22Rv1 (cell line): ENCODE results near the gene KSR2.
A peak's percentile ranks its signal among the peaks of the same experiment; 100 is the strongest.

Experiments used
- H3K27ac ChIP-seq: fragments of 450-650 bp; 2 replicates; pipeline ENCODE4 v1.5.1; 2017
- ZFX ChIP-seq: fragments of 450-650 bp; IDR thresholded peaks from 2 replicates; pipeline ENCODE4 v1.6.1; 2017; ENCODE audit warnings: antibody characterized with exemption, borderline replicate concordance
- TF ChIP-seq, protein P1 (sequence below): fragments of 450-650 bp; IDR thresholded peaks from 2 replicates; pipeline ENCODE4 v1.5.1; 2017; ENCODE audit warnings: mild to moderate bottlenecking

Gene KSR2

DNA sequence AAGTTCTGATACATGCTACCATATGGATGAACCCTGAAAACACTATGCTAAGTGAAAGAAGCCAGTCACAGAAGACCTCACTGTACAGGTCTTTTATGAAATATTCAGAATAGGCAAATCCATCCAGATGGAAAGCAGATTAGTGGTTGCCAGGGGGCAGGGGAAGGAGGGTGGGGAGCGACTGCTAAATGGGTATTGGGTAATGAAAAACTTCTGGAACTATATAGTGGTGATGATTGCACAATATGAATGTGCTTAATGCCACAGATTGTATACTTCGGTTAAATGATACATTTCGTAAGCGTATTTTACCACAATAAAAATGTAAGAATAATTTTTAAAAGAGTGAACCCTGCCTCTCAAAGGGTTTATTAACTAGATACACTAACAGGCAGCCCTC is 11.8 kb upstream of the KSR2 start:
- no peak overlapping the region for H3K27ac ChIP-seq
- TF ChIP-seq, protein P1, sequence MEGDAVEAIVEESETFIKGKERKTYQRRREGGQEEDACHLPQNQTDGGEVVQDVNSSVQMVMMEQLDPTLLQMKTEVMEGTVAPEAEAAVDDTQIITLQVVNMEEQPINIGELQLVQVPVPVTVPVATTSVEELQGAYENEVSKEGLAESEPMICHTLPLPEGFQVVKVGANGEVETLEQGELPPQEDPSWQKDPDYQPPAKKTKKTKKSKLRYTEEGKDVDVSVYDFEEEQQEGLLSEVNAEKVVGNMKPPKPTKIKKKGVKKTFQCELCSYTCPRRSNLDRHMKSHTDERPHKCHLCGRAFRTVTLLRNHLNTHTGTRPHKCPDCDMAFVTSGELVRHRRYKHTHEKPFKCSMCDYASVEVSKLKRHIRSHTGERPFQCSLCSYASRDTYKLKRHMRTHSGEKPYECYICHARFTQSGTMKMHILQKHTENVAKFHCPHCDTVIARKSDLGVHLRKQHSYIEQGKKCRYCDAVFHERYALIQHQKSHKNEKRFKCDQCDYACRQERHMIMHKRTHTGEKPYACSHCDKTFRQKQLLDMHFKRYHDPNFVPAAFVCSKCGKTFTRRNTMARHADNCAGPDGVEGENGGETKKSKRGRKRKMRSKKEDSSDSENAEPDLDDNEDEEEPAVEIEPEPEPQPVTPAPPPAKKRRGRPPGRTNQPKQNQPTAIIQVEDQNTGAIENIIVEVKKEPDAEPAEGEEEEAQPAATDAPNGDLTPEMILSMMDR, result no peak
- no peak for TF ChIP-seq ZFX

DNA sequence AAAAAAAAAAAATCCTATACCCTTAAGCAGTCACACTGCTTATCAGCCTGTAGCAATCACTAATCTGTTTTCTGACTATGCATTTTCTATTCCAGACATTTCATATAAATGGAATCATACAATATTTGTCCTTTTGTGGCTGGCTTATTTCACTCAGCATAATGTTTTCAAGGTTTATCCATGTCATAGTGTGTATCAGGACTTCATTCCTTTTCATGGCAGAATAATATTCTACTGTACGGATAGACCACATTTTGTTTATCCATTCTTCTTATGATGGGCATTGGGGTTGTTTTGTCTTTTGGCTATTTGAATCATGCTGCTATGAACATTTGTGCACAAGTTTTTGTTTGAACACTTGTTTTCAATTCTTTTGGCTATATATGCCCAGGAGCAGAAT is 8.6 kb upstream of the KSR2 start:
- no peak overlapping the region for H3K27ac ChIP-seq
- TF ChIP-seq, protein P1, result no peak
- no peak for TF ChIP-seq ZFX

DNA sequence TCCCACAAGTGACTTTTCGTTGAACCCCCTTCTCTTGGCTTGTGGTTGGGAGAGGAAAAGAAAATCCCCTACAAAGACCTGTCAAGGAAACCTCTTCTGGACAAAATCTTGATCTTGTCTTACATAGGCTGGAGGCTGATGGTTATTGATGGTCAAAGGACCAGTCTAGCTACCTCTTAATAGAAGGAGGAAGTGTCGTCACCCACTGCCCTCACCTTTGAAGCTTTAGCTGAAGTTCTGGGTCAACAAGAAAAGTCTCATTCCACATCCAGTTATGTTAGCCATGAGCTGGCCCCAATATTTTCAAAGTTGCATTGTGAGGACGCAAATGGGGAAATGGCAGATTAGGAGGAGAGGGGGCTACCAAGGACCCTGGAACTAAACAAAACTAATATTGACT is 6.2 kb upstream of the KSR2 start:
- TF ChIP-seq, protein P1, result no peak
- no peak for TF ChIP-seq ZFX
- H3K27ac ChIP-seq, result no peak overlapping the region

DNA sequence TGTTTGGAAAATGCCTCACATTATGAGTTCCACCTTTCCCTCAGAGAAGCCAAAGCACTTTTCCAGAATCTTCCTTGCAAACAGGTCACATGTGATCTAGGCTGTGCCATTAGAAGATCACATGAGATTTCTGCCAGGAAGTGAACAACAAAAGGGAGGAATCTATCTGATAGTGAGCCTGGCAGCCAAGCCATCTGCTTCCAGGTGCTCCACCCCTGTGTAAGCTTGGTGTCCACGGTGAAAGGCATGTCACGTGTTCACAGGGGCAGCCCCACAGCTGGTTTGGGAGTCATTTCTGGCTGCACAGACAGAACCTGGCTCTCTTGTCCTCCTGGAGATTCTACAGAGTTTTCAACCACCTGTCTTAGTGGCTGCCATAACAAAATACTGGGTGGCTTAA is 3.5 kb upstream of the KSR2 start:
- TF ChIP-seq, protein P1, result no peak
- no peak for TF ChIP-seq ZFX

DNA sequence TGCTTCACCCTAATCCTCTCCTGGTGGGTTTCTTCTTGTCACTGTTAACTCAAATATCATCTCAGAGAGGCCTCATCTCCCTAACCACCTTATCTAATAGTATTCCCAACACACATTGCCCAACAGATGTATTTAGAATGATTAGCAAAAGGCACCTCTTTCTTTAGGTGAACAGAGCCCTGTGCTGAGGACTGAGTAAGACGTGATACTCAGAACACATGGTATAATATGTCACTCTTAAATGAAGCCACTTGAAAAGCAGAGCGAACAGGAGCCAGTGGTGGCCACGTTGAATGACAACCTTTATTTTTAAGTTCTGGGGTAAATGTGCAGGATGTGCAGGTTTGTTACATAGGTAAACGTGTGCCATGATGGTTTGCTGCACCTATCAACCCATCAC is 1.5 kb upstream of the KSR2 start:
- peak overlapping the region; percentile 89; the same call in 1 of the 2 replicates for H3K27ac ChIP-seq
- TF ChIP-seq, protein P1, result no peak
- TF ChIP-seq ZFX, result no peak

More for the DNA sequence above, 3.5 kb upstream of the KSR2 start:
- no peak overlapping the region for H3K27ac ChIP-seq

DNA sequence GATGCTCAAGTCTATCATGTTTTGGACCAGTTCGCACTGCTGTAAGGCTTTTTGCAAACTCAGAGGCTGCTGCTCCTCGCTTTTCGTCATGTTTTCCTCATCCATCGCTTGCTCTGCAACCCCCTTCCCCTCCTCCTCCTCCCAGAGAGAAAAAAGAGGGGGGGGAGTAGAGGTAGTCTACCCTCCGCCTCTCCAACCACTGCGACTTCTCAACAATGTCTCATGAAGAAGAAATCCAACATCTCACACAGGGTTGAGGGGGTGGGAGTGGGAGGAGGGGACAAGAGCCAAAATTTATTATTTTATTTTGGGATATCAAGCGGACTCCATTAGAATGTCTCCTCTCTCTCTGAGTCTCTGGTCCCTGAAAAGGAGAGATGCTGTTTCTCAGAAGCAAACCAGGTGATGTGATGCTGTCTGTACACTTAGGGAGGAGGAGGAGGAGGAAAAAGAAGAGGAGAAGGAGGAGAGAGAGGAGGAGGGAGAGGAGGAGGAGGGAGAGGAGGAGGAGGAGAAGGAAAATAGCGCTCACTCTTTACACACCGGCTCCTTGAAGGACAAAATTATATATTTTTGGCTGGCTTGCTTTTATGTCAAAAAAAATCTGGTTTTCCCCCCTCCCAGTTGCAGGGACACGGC is 520 bp downstream of the KSR2 start:
- TF ChIP-seq ZFX, result no peak
- TF ChIP-seq, protein P1, result no peak

DNA sequence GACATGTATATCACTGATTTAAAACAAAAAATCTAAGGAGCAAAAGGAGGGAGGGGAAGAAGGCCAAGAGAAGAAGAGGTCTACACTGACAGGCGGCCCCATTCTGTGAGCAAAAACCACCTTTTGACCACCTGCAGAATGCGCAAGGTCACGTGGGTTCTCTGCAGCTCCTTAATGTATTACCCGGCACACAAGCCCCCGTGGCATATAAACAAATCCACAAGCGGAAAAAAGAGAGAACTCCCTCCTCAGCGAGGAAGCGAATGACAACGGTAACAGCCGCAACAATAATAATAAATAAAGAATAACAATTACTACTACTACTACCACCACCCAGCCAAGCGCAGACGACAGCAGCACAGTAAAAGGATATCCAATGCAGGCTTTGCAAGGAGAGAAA is 1.3 kb downstream of the KSR2 start:
- TF ChIP-seq, protein P1, result no peak
- no peak for TF ChIP-seq ZFX

More for the DNA sequence above, 520 bp downstream of the KSR2 start:
- peak overlapping the region; percentile 89 for H3K27ac ChIP-seq

More for the DNA sequence above, 1.3 kb downstream of the KSR2 start:
- no peak overlapping the region for H3K27ac ChIP-seq
